Keratinocyte (primary cell): ENCODE results near the gene ZNF343. TPM values are rescaled to one million over a fixed set of nuclear protein-coding genes. Genes with fewer than 3 reads are reported as not detected.

ENCODE experiments used
- DNase-seq: peaks from one replicate; pipeline ENCODE4 v3.0.0-alpha.2; 2011; ENCODE audit warnings: low read depth, missing footprints, low spot score
- FAIRE-seq: peaks from 2 replicates; lab custom pipeline; 2011; peaks lifted over from hg19 to GRCh38; lab: Jason Lieb, UNC
- H2AFZ ChIP-seq: 2 replicates; pipeline ENCODE4 v1.6.0; 2012; ENCODE audit warnings: low read length, control low read depth, inconsistent platforms; ENCODE audit not compliant: control insufficient read depth
- H3K27ac ChIP-seq: 2 replicates; pipeline ENCODE4 v1.5.1; 2011; ENCODE audit warnings: low read length; ENCODE audit not compliant: control insufficient read depth, insufficient read depth
- H3K27me3 ChIP-seq: 3 replicates; pipeline ENCODE4 v1.6.0; 2011; ENCODE audit warnings: low read length; ENCODE audit not compliant: control insufficient read depth, insufficient read depth; ENCODE audit errors: extremely low read depth
- H3K36me3 ChIP-seq, 2 experiments: 2 replicates in 1 of 2; 3 replicates in 1 of 2; pipeline ENCODE4 v1.5.1; 2011; ENCODE audit warnings: low read length in 2 of 2, mild to moderate bottlenecking in 1 of 2; ENCODE audit not compliant: control insufficient read depth in 2 of 2, insufficient read depth in 2 of 2; ENCODE audit errors: extremely low read depth in 1 of 2
- H3K4me1 ChIP-seq: 3 replicates; pipeline ENCODE4 v1.5.1; 2011; ENCODE audit warnings: low read length; ENCODE audit not compliant: control insufficient read depth, insufficient read depth; ENCODE audit errors: extremely low read depth
- H3K4me2 ChIP-seq: 3 replicates; pipeline ENCODE4 v1.6.0; 2011; ENCODE audit warnings: low read depth, low read length; ENCODE audit not compliant: control insufficient read depth, insufficient read depth; ENCODE audit errors: extremely low read depth
- H3K4me3 ChIP-seq, 3 experiments: fragments of 200-600 bp in 1 of 3; sonication (generic) in 1 of 3; 2 replicates in 2 of 3; 3 replicates in 1 of 3; pipeline ENCODE4 v1.5.1; 2011 to 2016; ENCODE audit warnings: low read length in 3 of 3, mild to moderate bottlenecking in 3 of 3, control low read depth in 2 of 3, inconsistent platforms in 1 of 3, low read depth in 1 of 3, mixed read lengths in 1 of 3, mixed run types in 1 of 3, moderate library complexity in 1 of 3; ENCODE audit not compliant: control insufficient read depth in 2 of 3, insufficient read depth in 2 of 3; ENCODE audit errors: extremely low read depth in 1 of 3
- H3K79me2 ChIP-seq: 2 replicates; pipeline ENCODE4 v1.6.0; 2012; ENCODE audit warnings: low read length; ENCODE audit not compliant: control insufficient read depth, insufficient read depth
- H3K9ac ChIP-seq: 3 replicates; pipeline ENCODE4 v1.6.0; 2011; ENCODE audit warnings: low read length; ENCODE audit not compliant: control insufficient read depth, insufficient read depth; ENCODE audit errors: extremely low read depth
- H3K9me1 ChIP-seq: 3 replicates; pipeline ENCODE4 v1.6.0; 2011; ENCODE audit warnings: low read length; ENCODE audit not compliant: control insufficient read depth, insufficient read depth; ENCODE audit errors: extremely low read depth
- H3K9me3 ChIP-seq: 2 replicates; pipeline ENCODE4 v1.5.1; 2012; ENCODE audit warnings: low read depth, low read length; ENCODE audit not compliant: control insufficient read depth
- H4K20me1 ChIP-seq: 3 replicates; pipeline ENCODE4 v1.6.0; 2011; ENCODE audit warnings: low read length; ENCODE audit not compliant: control insufficient read depth, insufficient read depth; ENCODE audit errors: extremely low read depth
- CTCF ChIP-seq, 3 experiments: IDR thresholded peaks in 1 of 3; conservative IDR thresholded peaks in 1 of 3; optimal IDR thresholded peaks in 1 of 3; 2 replicates in 2 of 3; 3 replicates in 1 of 3; pipeline versions ENCODE3 to v1.5.1; 2011; ENCODE audit warnings: low read length in 3 of 3, mild to moderate bottlenecking in 3 of 3, moderate library complexity in 2 of 3, control low read depth in 1 of 3, inconsistent platforms in 1 of 3; ENCODE audit not compliant: insufficient read depth in 2 of 3; ENCODE audit errors: extremely low read depth in 1 of 3
- EZH2 ChIP-seq: IDR thresholded peaks from one replicate; pipeline ENCODE4 v1.6.1; 2012; ENCODE audit warnings: inconsistent platforms, mild to moderate bottlenecking, low read length, moderate library complexity
- dilution Hi-C: fragments of 300-500 bp; cut with MboI; formaldehyde crosslinking; loops from one replicate; pipeline ENCODE4 v1.7.0; 2020; ENCODE audit warnings: low sequenced_read_pairs; ENCODE audit not compliant: extremely low pct_ligation_motif_present
- polyA plus RNA-seq, 5 experiments: library from polyadenylated mRNA; depleted of rRNA in 3 of 5; stranded (reverse) in 3 of 5; stranded (forward) in 1 of 5; unstranded in 1 of 5; fragments of >200 nt; gene quantifications; 1 replicate in 1 of 5; 2 replicates in 3 of 5; 3 replicates in 1 of 5; pipeline versions ENCODE4 v1.2.1 to v1.2.3, GENCODE V29; 2011 to 2012; ENCODE audit warnings: missing spikeins in 2 of 5, low read depth in 1 of 5, low replicate concordance in 1 of 5

Gene ZNF343
- polyA plus RNA-seq, 1 donor (not counting 4 experiments of a cell fraction or from before 2014, with no cell fraction given) = 11.7 TPM

- dilution Hi-C loops = no loop called here
- no peak overlapping the region for H3K4me3 ChIP-seq
- FAIRE-seq (no peak), DNase-seq (no peak)
- no peaks in the 10 kb centered on the region for H3K27me3 ChIP-seq
- H3K4me2 ChIP-seq = no peak overlapping the region
- no peak overlapping the region for H3K9ac ChIP-seq
- no peaks in the 10 kb centered on the region for H3K9me3 ChIP-seq
- H3K36me3 ChIP-seq = peaks cover 24 to 29% of the 10 kb centered on the region in 2 experiments
- no peak for TF ChIP-seq EZH2
- TF ChIP-seq CTCF (optimal IDR thresholded peaks at IDR 0.05 in 1 of 3, IDR thresholded peaks at IDR 0.05 in 1 of 3, conservative IDR thresholded peaks at IDR 0.05 in 1 of 3; ENCODE audit: extremely low read depth in 1 of 3, insufficient read depth in 2 of 3, low read length in 3 of 3) = no peak
- H3K27ac ChIP-seq = no peak overlapping the region
- no peaks in the 10 kb centered on the region for H3K79me2 ChIP-seq
- no peaks in the 10 kb centered on the region for H3K9me1 ChIP-seq
- no peaks in the 10 kb centered on the region for H4K20me1 ChIP-seq
- no peaks in the 10 kb centered on the region for H3K4me1 ChIP-seq
- no peak overlapping the region for H2AFZ ChIP-seq
Measured at GRCh38 chr20:2483504-2483903, 25.2 kb downstream of the ZNF343 start.

GRCh38 chr20:2480381-2480780 is 28.3 kb downstream of the ZNF343 start:
- H3K4me1 ChIP-seq = no peaks in the 10 kb centered on the region
- no peak for DNase-seq
- H3K9me3 ChIP-seq = no peaks in the 10 kb centered on the region
- FAIRE-seq = no peak
- no peaks in the 10 kb centered on the region for H4K20me1 ChIP-seq
- H3K27me3 ChIP-seq = no peaks in the 10 kb centered on the region
- H2AFZ ChIP-seq = no peak overlapping the region
- dilution Hi-C loops = no loop called here
- TF ChIP-seq EZH2 = no peak
- no peak for TF ChIP-seq CTCF (optimal IDR thresholded peaks at IDR 0.05 in 1 of 3, IDR thresholded peaks at IDR 0.05 in 1 of 3, conservative IDR thresholded peaks at IDR 0.05 in 1 of 3; ENCODE audit: extremely low read depth in 1 of 3, insufficient read depth in 2 of 3, low read length in 3 of 3)
- no peak overlapping the region for H3K9ac ChIP-seq
- no peak overlapping the region for H3K4me2 ChIP-seq
- H3K27ac ChIP-seq = no peak overlapping the region
- peaks cover 21 to 25% of the 10 kb centered on the region in 2 experiments for H3K36me3 ChIP-seq
- no peaks in the 10 kb centered on the region for H3K79me2 ChIP-seq
- no peaks in the 10 kb centered on the region for H3K9me1 ChIP-seq
- no peak overlapping the region for H3K4me3 ChIP-seq
